GM12872 (cell line): ENCODE results near the gene HRC.

Experiments
- TF ChIP-seq, protein P1 (sequence below): IDR thresholded peaks from 3 replicates; pipeline ENCODE4 v1.5.1; 2011; ENCODE audit warnings: low read depth, mild to moderate bottlenecking, low read length, moderate library complexity; ENCODE audit not compliant: insufficient read depth

Gene HRC

DNA sequence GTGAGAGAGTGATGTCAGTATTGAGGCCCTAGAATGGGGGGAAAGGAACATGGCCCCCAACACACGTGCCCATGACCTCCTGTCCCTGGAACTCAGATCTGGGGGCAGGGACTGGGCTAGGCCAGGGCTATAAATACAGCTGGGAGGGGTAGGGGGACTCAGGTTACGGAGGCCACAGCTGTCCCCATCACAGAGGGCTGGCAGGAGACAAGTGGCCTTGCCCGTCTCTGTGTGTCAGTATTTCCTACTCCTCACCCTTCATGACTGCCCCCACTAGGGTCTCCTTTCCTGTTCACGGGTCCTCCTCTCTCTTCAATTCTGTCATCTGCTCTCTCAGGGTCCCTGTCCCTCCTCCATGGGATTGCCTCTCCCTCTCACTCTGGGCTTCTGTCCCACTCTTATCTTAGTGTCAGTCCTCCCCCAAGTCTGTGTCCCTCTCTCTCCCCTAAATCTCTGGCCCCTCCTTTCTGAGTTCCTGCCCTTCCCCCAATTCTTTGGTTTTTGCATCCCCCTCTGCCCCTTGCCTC, 687 bp upstream of the HRC start:
- TF ChIP-seq, protein P1, sequence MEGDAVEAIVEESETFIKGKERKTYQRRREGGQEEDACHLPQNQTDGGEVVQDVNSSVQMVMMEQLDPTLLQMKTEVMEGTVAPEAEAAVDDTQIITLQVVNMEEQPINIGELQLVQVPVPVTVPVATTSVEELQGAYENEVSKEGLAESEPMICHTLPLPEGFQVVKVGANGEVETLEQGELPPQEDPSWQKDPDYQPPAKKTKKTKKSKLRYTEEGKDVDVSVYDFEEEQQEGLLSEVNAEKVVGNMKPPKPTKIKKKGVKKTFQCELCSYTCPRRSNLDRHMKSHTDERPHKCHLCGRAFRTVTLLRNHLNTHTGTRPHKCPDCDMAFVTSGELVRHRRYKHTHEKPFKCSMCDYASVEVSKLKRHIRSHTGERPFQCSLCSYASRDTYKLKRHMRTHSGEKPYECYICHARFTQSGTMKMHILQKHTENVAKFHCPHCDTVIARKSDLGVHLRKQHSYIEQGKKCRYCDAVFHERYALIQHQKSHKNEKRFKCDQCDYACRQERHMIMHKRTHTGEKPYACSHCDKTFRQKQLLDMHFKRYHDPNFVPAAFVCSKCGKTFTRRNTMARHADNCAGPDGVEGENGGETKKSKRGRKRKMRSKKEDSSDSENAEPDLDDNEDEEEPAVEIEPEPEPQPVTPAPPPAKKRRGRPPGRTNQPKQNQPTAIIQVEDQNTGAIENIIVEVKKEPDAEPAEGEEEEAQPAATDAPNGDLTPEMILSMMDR, result no peak

- TF ChIP-seq, protein P1, result no peak
Observed at GRCh38 chr19:49154279-49154678, 917 bp downstream of the HRC start.

GRCh38 chr19:49153167-49153809, 1.9 kb downstream of the HRC start:
- TF ChIP-seq, protein P1, result no peak

GRCh38 chr19:49152119-49152550, 3.1 kb downstream of the HRC start:
- TF ChIP-seq, protein P1, result no peak

GRCh38 chr19:49151267-49152118, 3.7 kb downstream of the HRC start:
- TF ChIP-seq, protein P1, result no peak

- TF ChIP-seq, protein P1, result no peak
Observed at GRCh38 chr19:49150944-49151243, 4.3 kb downstream of the HRC start.

- TF ChIP-seq, protein P1, result no peak
Observed at GRCh38 chr19:49150106-49150943, 4.9 kb downstream of the HRC start.
